HEK293 (cell line): ENCODE measurements around the gene NEK7.

Source experiments
- CTCF ChIA-PET: fragments of 350-600 bp; formaldehyde crosslinking; extraction: SDS; loops from one replicate; lab custom pipeline; 2021; ENCODE audit warnings: antibody characterized with exemption; lab: Yijun Ruan, JAX
- POLR2A ChIA-PET: fragments of 300-600 bp; formaldehyde crosslinking; extraction: SDS; loops from one replicate; lab custom pipeline; 2020; ENCODE audit warnings: antibody characterized with exemption, inconsistent platforms; lab: Yijun Ruan, JAX
- H3K27ac ChIP-seq: fragments of 200-500 bp; sonication (Bioruptor generic); 2 replicates; pipeline ENCODE4 v1.5.1; 2014; ENCODE audit warnings: low read depth, low read length, control low read depth, inconsistent platforms; ENCODE audit errors: extremely low read depth
- H3K36me3 ChIP-seq, 2 experiments: fragments of 200-500 bp in 1 of 2; sonication (Bioruptor generic) in 1 of 2; 1 replicate in 1 of 2; 2 replicates in 1 of 2; pipeline ENCODE4 v1.5.1; 2014 to 2017; ENCODE audit warnings: inconsistent platforms in 2 of 2, low read length in 2 of 2; ENCODE audit not compliant: control insufficient read depth in 2 of 2, insufficient read depth in 1 of 2
- H3K4me1 ChIP-seq: fragments of 200-500 bp; sonication (Bioruptor generic); 2 replicates; pipeline ENCODE4 v1.5.1; 2014; ENCODE audit warnings: mild to moderate bottlenecking, low read length, inconsistent platforms; ENCODE audit not compliant: control insufficient read depth, insufficient read depth
- H3K4me3 ChIP-seq: 2 replicates; pipeline ENCODE4 v1.5.1; 2011; ENCODE audit warnings: low read depth, mild to moderate bottlenecking, control low read depth, low read length, moderate library complexity
- H3K9me3 ChIP-seq: fragments of 200-500 bp; sonication (Bioruptor generic); 2 replicates; pipeline ENCODE4 v1.5.1; 2014; ENCODE audit warnings: low read depth, low read length, inconsistent platforms; ENCODE audit not compliant: control insufficient read depth, insufficient read depth
- KLF16 ChIP-seq: fragments of 450-650 bp; formaldehyde crosslinking; IDR thresholded peaks from 2 replicates; pipeline ENCODE4 v1.5.1; 2017; ENCODE audit warnings: missing biosample characterization, missing genetic modification characterization
- KLF8 ChIP-seq: fragments of 450-650 bp; formaldehyde crosslinking; IDR thresholded peaks from 2 replicates; pipeline ENCODE4 v1.5.1; 2016; ENCODE audit warnings: missing biosample characterization, missing genetic modification characterization
- OSR2 ChIP-seq: fragments of 450-650 bp; formaldehyde crosslinking; IDR thresholded peaks from 2 replicates; pipeline ENCODE4 v1.5.1; 2016; ENCODE audit warnings: missing biosample characterization, missing genetic modification characterization
- PRDM10 ChIP-seq: fragments of 450-650 bp; formaldehyde crosslinking; IDR thresholded peaks from 2 replicates; pipeline ENCODE4 v1.5.1; 2016; ENCODE audit warnings: missing biosample characterization, missing genetic modification characterization
- SALL2 ChIP-seq: fragments of 450-650 bp; formaldehyde crosslinking; IDR thresholded peaks from 2 replicates; pipeline ENCODE4 v1.5.0; 2017; ENCODE audit warnings: missing biosample characterization, mild to moderate bottlenecking, missing genetic modification characterization, borderline replicate concordance
- WT1 ChIP-seq: fragments of 450-650 bp; formaldehyde crosslinking; IDR thresholded peaks from 2 replicates; pipeline ENCODE4 v1.5.1; 2016; ENCODE audit warnings: missing biosample characterization, missing genetic modification characterization
- YY1 ChIP-seq: fragments of 450-650 bp; formaldehyde crosslinking; IDR thresholded peaks from 2 replicates; pipeline ENCODE4 v1.5.1; 2018; ENCODE audit warnings: missing biosample characterization, missing genetic modification characterization
- ZBTB10 ChIP-seq: fragments of 450-650 bp; formaldehyde crosslinking; IDR thresholded peaks from 2 replicates; pipeline ENCODE4 v1.5.1; 2016; ENCODE audit warnings: missing biosample characterization, missing genetic modification characterization
- ZBTB44 ChIP-seq: fragments of 450-650 bp; IDR thresholded peaks from 2 replicates; pipeline ENCODE4 v1.5.1; 2018; ENCODE audit warnings: missing biosample characterization, mild to moderate bottlenecking, missing genetic modification characterization
- ZNF146 ChIP-seq: fragments of 450-650 bp; formaldehyde crosslinking; IDR thresholded peaks from 2 replicates; pipeline ENCODE4 v1.5.1; 2016; ENCODE audit warnings: missing biosample characterization, missing genetic modification characterization
- ZNF148 ChIP-seq: fragments of 450-650 bp; formaldehyde crosslinking; IDR thresholded peaks from 2 replicates; pipeline ENCODE4 v1.5.0; 2017; ENCODE audit warnings: missing biosample characterization, missing genetic modification characterization, borderline replicate concordance
- ZNF157 ChIP-seq: fragments of 450-650 bp; formaldehyde crosslinking; IDR thresholded peaks from 2 replicates; pipeline ENCODE4 v1.5.1; 2016; ENCODE audit warnings: missing biosample characterization, missing genetic modification characterization
- ZNF214 ChIP-seq: fragments of 450-650 bp; formaldehyde crosslinking; IDR thresholded peaks from 2 replicates; pipeline ENCODE4 v1.5.1; 2017; ENCODE audit warnings: missing biosample characterization, mild to moderate bottlenecking, missing genetic modification characterization, borderline replicate concordance
- ZNF239 ChIP-seq: fragments of 450-650 bp; formaldehyde crosslinking; IDR thresholded peaks from 2 replicates; pipeline ENCODE4 v1.5.1; 2016; ENCODE audit warnings: missing biosample characterization, missing genetic modification characterization
- ZNF274 ChIP-seq, 2 experiments: fragments of 200-500 bp in 1 of 2; fragments of 450-650 bp in 1 of 2; sonication (Bioruptor generic) in 1 of 2; formaldehyde crosslinking in 1 of 2; IDR thresholded peaks; 2 replicates each; pipeline versions ENCODE4 v1.5.1 to v1.6.1; 2014 to 2016; ENCODE audit warnings: borderline replicate concordance in 1 of 2, inconsistent platforms in 1 of 2, low read length in 1 of 2, missing biosample characterization in 1 of 2, missing genetic modification characterization in 1 of 2
- ZNF514 ChIP-seq: fragments of 450-650 bp; formaldehyde crosslinking; IDR thresholded peaks from 2 replicates; pipeline ENCODE4 v1.5.1; 2016; ENCODE audit warnings: missing biosample characterization, missing genetic modification characterization
- ZNF610 ChIP-seq: fragments of 450-650 bp; formaldehyde crosslinking; IDR thresholded peaks from 2 replicates; pipeline ENCODE4 v1.5.1; 2016; ENCODE audit warnings: missing biosample characterization, missing genetic modification characterization, borderline replicate concordance
- ZNF658 ChIP-seq: fragments of 450-650 bp; formaldehyde crosslinking; IDR thresholded peaks from 2 replicates; pipeline ENCODE4; 2016; ENCODE audit warnings: missing biosample characterization, missing genetic modification characterization
- ZNF692 ChIP-seq: fragments of 450-650 bp; formaldehyde crosslinking; IDR thresholded peaks from 2 replicates; pipeline ENCODE4 v1.5.1; 2016; ENCODE audit warnings: missing biosample characterization, missing genetic modification characterization
- ZNF768 ChIP-seq: fragments of 450-650 bp; formaldehyde crosslinking; IDR thresholded peaks from 2 replicates; pipeline ENCODE4 v1.5.1; 2018; ENCODE audit warnings: missing biosample characterization, mild to moderate bottlenecking, missing genetic modification characterization
- ZNF843 ChIP-seq: fragments of 450-650 bp; formaldehyde crosslinking; IDR thresholded peaks from 2 replicates; pipeline ENCODE4 v1.5.1; 2016; ENCODE audit warnings: missing biosample characterization, missing genetic modification characterization

NEK7 gene

GRCh38 chr1:198276241-198276640, 119.4 kb downstream of the NEK7 start (continued):
- TF ChIP-seq SALL2 = no peak
- no peak for TF ChIP-seq ZNF146 (tag by site-specific recombination)
- TF ChIP-seq ZNF514 (tag by site-specific recombination) = no peak
- TF ChIP-seq ZNF843 (tag by site-specific recombination) = no peak
- no peak for TF ChIP-seq ZNF692
- TF ChIP-seq ZNF214 (tag by site-specific recombination) = no peak
- no peak for TF ChIP-seq ZNF768 (tag by site-specific recombination)
- no peak for TF ChIP-seq ZNF239

- H3K27ac ChIP-seq = no peak overlapping the region
- CTCF ChIA-PET = no interaction called here
- TF ChIP-seq ZNF610 (no peak), KLF8 (tag by site-specific recombination) (no peak), OSR2 (tag by site-specific recombination) (no peak), YY1 (tag by site-specific recombination) (no peak)
- TF ChIP-seq, all 188 proteins: peak for 0
- peaks cover 3% of the 10 kb centered on the region; the same call in 1 of the 2 replicates for H3K4me1 ChIP-seq
- POLR2A ChIA-PET = no interaction called here
- H3K4me3 ChIP-seq = no peak overlapping the region
- H3K36me3 ChIP-seq = no peaks in the 10 kb centered on the region
- H3K9me3 ChIP-seq = no peaks in the 10 kb centered on the region
These were observed 122.1 kb downstream of the NEK7 start for GRCh38 chr1:198278943-198279342.

- H3K4me3 ChIP-seq = no peak overlapping the region
- POLR2A ChIA-PET = no interaction called here
- no peak overlapping the region for H3K27ac ChIP-seq
- TF ChIP-seq PRDM10 (tag by site-specific recombination) (no peak), ZBTB44 (tag by site-specific recombination) (no peak), ZNF157 (tag by site-specific recombination) (no peak), ZBTB10 (tag by site-specific recombination) (no peak), KLF16 (tag by site-specific recombination) (no peak), ZNF148 (no peak), WT1 (tag by site-specific recombination) (no peak), ZNF274 (IDR thresholded peaks at IDR 0.05; ENCODE audit: low read length) (no peak), ZNF274 (tag by site-specific recombination; IDR thresholded peaks at IDR 0.05; ENCODE audit: borderline replicate concordance) (no peak), ZNF658 (no peak)
- peaks cover 3% of the 10 kb centered on the region; the same call in 1 of the 2 replicates for H3K4me1 ChIP-seq
- CTCF ChIA-PET = no interaction called here
- no peaks in the 10 kb centered on the region for H3K36me3 ChIP-seq
- H3K9me3 ChIP-seq = no peaks in the 10 kb centered on the region
These were observed 123.3 kb downstream of the NEK7 start for GRCh38 chr1:198280080-198280479.
